ENCODE measurements around the gene PRKN.

Gene PRKN

GRCh38 chr6:162615016-162615705 is 112.4 kb downstream of the PRKN start:
- DNase-seq (ENCODE audit: low read depth), result no peak

GRCh38 chr6:162613310-162613709 is 114.3 kb downstream of the PRKN start:
- no peak for DNase-seq (ENCODE audit: low read depth)

GRCh38 chr6:162612613-162613012 is 115.0 kb downstream of the PRKN start:
- no peak for DNase-seq (ENCODE audit: low read depth)

GRCh38 chr6:162610351-162610750 is 117.2 kb downstream of the PRKN start:
- no peak for DNase-seq (ENCODE audit: low read depth)

- DNase-seq (ENCODE audit: low read depth), result no peak
Observed at GRCh38 chr6:162605881-162606280, 121.7 kb downstream of the PRKN start.

- no peak for DNase-seq (ENCODE audit: low read depth)
Observed at GRCh38 chr6:162603231-162604015, 124.1 kb downstream of the PRKN start.

- no peak for DNase-seq (ENCODE audit: low read depth)
Observed at GRCh38 chr6:162602759-162603158, 124.8 kb downstream of the PRKN start.

GRCh38 chr6:162596676-162597075 is 130.9 kb downstream of the PRKN start:
- no peak for DNase-seq (ENCODE audit: low read depth)

- no peak for DNase-seq (ENCODE audit: low read depth)
Observed at GRCh38 chr6:162591517-162591916, 136.0 kb downstream of the PRKN start.

GRCh38 chr6:162581988-162582780 is 145.4 kb downstream of the PRKN start:
- no peak for DNase-seq (ENCODE audit: low read depth)

- no peak for DNase-seq (ENCODE audit: low read depth)
Observed at GRCh38 chr6:162580619-162581018, 146.9 kb downstream of the PRKN start.

GRCh38 chr6:162576016-162576415 is 151.6 kb downstream of the PRKN start:
- DNase-seq (ENCODE audit: low read depth), result no peak

- DNase-seq (ENCODE audit: low read depth), result no peak
Observed at GRCh38 chr6:162572240-162572639, 155.3 kb downstream of the PRKN start.

GRCh38 chr6:162568266-162568665 is 159.3 kb downstream of the PRKN start:
- no peak for DNase-seq (ENCODE audit: low read depth)

GRCh38 chr6:162562041-162562440 is 165.5 kb downstream of the PRKN start:
- no peak for DNase-seq (ENCODE audit: low read depth)

- no peak for DNase-seq (ENCODE audit: low read depth)
Observed at GRCh38 chr6:162560891-162561290, 166.7 kb downstream of the PRKN start.

GRCh38 chr6:162554531-162554930 is 173.0 kb downstream of the PRKN start:
- DNase-seq (ENCODE audit: low read depth), result no peak

GRCh38 chr6:162546905-162547304 is 180.7 kb downstream of the PRKN start:
- DNase-seq (ENCODE audit: low read depth), result no peak

GRCh38 chr6:162543221-162543620 is 184.3 kb downstream of the PRKN start:
- DNase-seq (ENCODE audit: low read depth), result no peak

GRCh38 chr6:162541019-162541601 is 186.5 kb downstream of the PRKN start:
- DNase-seq (ENCODE audit: low read depth), result no peak

GRCh38 chr6:162539321-162539720 is 188.2 kb downstream of the PRKN start:
- no peak for DNase-seq (ENCODE audit: low read depth)

- no peak for DNase-seq (ENCODE audit: low read depth)
Observed at GRCh38 chr6:162538643-162539064, 188.9 kb downstream of the PRKN start.
